NCI-H510A treated with DMSO at 0.1 percent for 48 hours (cell line): Measurements from ENCODE around the gene PRKN.

ENCODE experiments used
- DNase-seq: peaks from one replicate; lab custom pipeline; 2025; lab: John Stamatoyannopoulos, UW

The PRKN gene

GRCh38 chr6:162301128-162301527, 426.4 kb downstream of the PRKN start:
- DNase-seq = no peak

- no peak for DNase-seq
Measured at GRCh38 chr6:162294029-162294428, 433.5 kb downstream of the PRKN start.

GRCh38 chr6:162292915-162293314, 434.7 kb downstream of the PRKN start:
- DNase-seq = no peak

GRCh38 chr6:162290846-162291465, 436.6 kb downstream of the PRKN start:
- no peak for DNase-seq

- DNase-seq = no peak
Measured at GRCh38 chr6:162289972-162290371, 437.6 kb downstream of the PRKN start.

- DNase-seq = no peak
Measured at GRCh38 chr6:162273986-162274385, 453.6 kb downstream of the PRKN start.

- no peak for DNase-seq
Measured at GRCh38 chr6:162271922-162272321, 455.6 kb downstream of the PRKN start.

- DNase-seq = no peak
Measured at GRCh38 chr6:162270966-162271365, 456.6 kb downstream of the PRKN start.

- DNase-seq = no peak
Measured at GRCh38 chr6:162267641-162268040, 459.9 kb downstream of the PRKN start.

GRCh38 chr6:162267126-162267525, 460.4 kb downstream of the PRKN start:
- no peak for DNase-seq

- DNase-seq = no peak
Measured at GRCh38 chr6:162264581-162264980, 463.0 kb downstream of the PRKN start.

GRCh38 chr6:162262466-162263196, 464.9 kb downstream of the PRKN start:
- DNase-seq = peak; percentile 5

- no peak for DNase-seq
Measured at GRCh38 chr6:162261598-162261997, 466.0 kb downstream of the PRKN start.

GRCh38 chr6:162260027-162260426, 467.5 kb downstream of the PRKN start:
- no peak for DNase-seq

- peak; percentile 85 for DNase-seq
Measured at GRCh38 chr6:162258647-162259046, 468.9 kb downstream of the PRKN start.

- DNase-seq = no peak
Measured at GRCh38 chr6:162256361-162256760, 471.2 kb downstream of the PRKN start.

- DNase-seq = no peak
Measured at GRCh38 chr6:162251257-162251656, 476.3 kb downstream of the PRKN start.

GRCh38 chr6:162249907-162250642, 477.5 kb downstream of the PRKN start:
- no peak for DNase-seq

GRCh38 chr6:162245830-162246420, 481.6 kb downstream of the PRKN start:
- no peak for DNase-seq

GRCh38 chr6:162244031-162244430, 483.5 kb downstream of the PRKN start:
- DNase-seq = no peak

- no peak for DNase-seq
Measured at GRCh38 chr6:162242915-162243314, 484.7 kb downstream of the PRKN start.

GRCh38 chr6:162239330-162239729, 488.2 kb downstream of the PRKN start:
- no peak for DNase-seq

GRCh38 chr6:162238675-162239074, 488.9 kb downstream of the PRKN start:
- no peak for DNase-seq
